Measurements from ENCODE around the gene AQP7.

DNA sequence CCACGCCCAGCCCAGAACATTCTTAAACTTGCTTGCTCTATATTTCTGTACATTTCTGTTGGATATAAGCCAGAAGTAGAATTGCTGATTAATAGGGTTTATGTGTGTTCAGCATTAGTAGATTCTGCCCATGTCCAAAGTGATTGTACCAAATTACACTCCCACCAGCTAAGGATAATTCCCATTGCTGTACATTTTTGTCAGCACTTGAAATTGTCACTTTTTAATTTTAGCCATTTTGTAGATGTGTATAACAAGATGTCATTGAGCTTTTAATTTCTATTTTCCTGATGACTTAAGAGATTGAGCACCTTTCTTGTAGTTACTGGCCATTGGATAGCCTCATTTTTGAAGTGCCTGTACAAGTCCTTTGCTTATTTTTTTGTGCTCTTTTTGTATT lies 46.4 kb downstream of the AQP7 start:
- no peak for TF ChIP-seq CTCF (conservative IDR thresholded peaks at IDR 0.05; ENCODE audit: low read length)
- no peak for TF ChIP-seq EZH2phosphoT487 (IDR thresholded peaks at IDR 0.05; ENCODE audit: borderline replicate concordance, low read depth, low read length)
